HL-60 (cell line): ENCODE measurements around the gene GRHL1.

Experiments
- GABPA ChIP-seq: IDR thresholded peaks from 2 replicates; pipeline ENCODE4 v1.6.1; 2012; ENCODE audit warnings: low read depth
- POLR2AphosphoS5 ChIP-seq: IDR thresholded peaks from 2 replicates; pipeline ENCODE4 v1.6.1; 2012; ENCODE audit warnings: low read depth
- TF ChIP-seq, protein P1 (sequence below): IDR thresholded peaks from one replicate; pipeline ENCODE4 v1.5.1; 2011; ENCODE audit warnings: low read length, control low read depth, inconsistent platforms; ENCODE audit not compliant: insufficient read depth

DNA sequence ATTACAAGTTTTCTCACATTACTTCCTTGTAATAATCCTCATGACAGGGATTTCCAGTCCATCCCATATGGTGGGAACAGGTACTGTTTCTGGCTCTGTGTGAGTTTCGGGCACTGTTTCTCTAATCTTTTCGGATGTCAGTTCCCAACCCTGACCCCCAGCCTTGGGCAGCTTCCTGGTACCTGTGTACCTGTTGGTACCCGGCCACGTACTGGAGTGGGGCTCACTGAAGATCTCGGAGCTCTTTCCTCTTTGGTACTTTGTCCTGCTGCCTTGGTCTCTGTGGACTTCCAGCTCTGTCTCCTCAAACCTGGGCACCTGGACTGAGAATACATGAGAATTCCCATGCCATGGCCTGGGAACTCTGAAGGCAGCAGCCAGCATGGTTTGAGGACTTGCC, 36.8 kb downstream of the GRHL1 start:
- TF ChIP-seq, protein P1, sequence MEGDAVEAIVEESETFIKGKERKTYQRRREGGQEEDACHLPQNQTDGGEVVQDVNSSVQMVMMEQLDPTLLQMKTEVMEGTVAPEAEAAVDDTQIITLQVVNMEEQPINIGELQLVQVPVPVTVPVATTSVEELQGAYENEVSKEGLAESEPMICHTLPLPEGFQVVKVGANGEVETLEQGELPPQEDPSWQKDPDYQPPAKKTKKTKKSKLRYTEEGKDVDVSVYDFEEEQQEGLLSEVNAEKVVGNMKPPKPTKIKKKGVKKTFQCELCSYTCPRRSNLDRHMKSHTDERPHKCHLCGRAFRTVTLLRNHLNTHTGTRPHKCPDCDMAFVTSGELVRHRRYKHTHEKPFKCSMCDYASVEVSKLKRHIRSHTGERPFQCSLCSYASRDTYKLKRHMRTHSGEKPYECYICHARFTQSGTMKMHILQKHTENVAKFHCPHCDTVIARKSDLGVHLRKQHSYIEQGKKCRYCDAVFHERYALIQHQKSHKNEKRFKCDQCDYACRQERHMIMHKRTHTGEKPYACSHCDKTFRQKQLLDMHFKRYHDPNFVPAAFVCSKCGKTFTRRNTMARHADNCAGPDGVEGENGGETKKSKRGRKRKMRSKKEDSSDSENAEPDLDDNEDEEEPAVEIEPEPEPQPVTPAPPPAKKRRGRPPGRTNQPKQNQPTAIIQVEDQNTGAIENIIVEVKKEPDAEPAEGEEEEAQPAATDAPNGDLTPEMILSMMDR, result no peak
- TF ChIP-seq POLR2AphosphoS5, result no peak
- TF ChIP-seq GABPA, result no peak
